ENCODE results near the gene HYI. TPM values are rescaled to one million over a fixed set of nuclear protein-coding genes. Genes with fewer than 3 reads are reported as not detected.

The HYI gene
- total RNA-seq, 1 experiment from 2014 or later, result 34.5 TPM

- H3K27me3 ChIP-seq (replicated peaks; ENCODE audit: control insufficient read depth, insufficient read depth, low read length), result no peaks in the 10 kb centered on the region
- Mint-ChIP-seq H3K36me3 (ENCODE audit: insufficient read depth, unreplicated experiment) (no peaks in the 10 kb centered on the region), H3K4me3 (ENCODE audit: unreplicated experiment) (no peak overlapping the region), H3K9me3 (ENCODE audit: unreplicated experiment) (peaks cover 5% of the 10 kb centered on the region), H3K4me1 (ENCODE audit: low read depth, unreplicated experiment) (peaks cover 6% of the 10 kb centered on the region), H3K27me3 (ENCODE audit: insufficient read depth, unreplicated experiment) (no peaks in the 10 kb centered on the region), H3K27ac (ENCODE audit: unreplicated experiment) (no peak overlapping the region)
- H3K4me1 ChIP-seq, result peaks cover 16% of the 10 kb centered on the region
- peaks cover 3% of the 10 kb centered on the region; the same call in 1 of the 2 replicates for H3K9me3 ChIP-seq
- BruUV-seq (replicated peaks), result no TSS peak
- no peak for TF ChIP-seq CTCF (IDR thresholded peaks at IDR 0.05; ENCODE audit: insufficient read depth in 1 of 2, low read depth in 1 of 2, low read length in 1 of 2, severe bottlenecking in 1 of 2, unreplicated experiment in 1 of 2)
- ChIA-PET POLR2A (no interaction called here), CTCF (no interaction called here)
- intact Hi-C loops (cut with micrococcal nuclease; ENCODE audit: unreplicated experiment), result no loop called here
- no peaks in the 10 kb centered on the region for H3K36me3 ChIP-seq (ENCODE audit: control insufficient read depth, insufficient read depth, low read length)
- no peak for DNase-seq
- H3K4me3 ChIP-seq (ENCODE audit: low read depth, low read length), result no peak overlapping the region
Observed at GRCh38 chr1:43466403-43466802, 12.7 kb upstream of the HYI start.

GRCh38 chr1:43465505-43466067 is 11.9 kb upstream of the HYI start:
- no peaks in the 10 kb centered on the region for H3K27me3 ChIP-seq (replicated peaks; ENCODE audit: control insufficient read depth, insufficient read depth, low read length)
- H3K4me1 ChIP-seq, result peaks cover 15% of the 10 kb centered on the region
- H3K9me3 ChIP-seq, result peaks cover 3% of the 10 kb centered on the region; the same call in 1 of the 2 replicates
- H3K36me3 ChIP-seq (ENCODE audit: control insufficient read depth, insufficient read depth, low read length), result no peaks in the 10 kb centered on the region
- Mint-ChIP-seq H3K36me3 (ENCODE audit: insufficient read depth, unreplicated experiment) (no peaks in the 10 kb centered on the region), H3K4me3 (ENCODE audit: unreplicated experiment) (no peak overlapping the region), H3K4me1 (ENCODE audit: low read depth, unreplicated experiment) (peaks cover 6% of the 10 kb centered on the region), H3K27me3 (ENCODE audit: insufficient read depth, unreplicated experiment) (no peaks in the 10 kb centered on the region), H3K27ac (ENCODE audit: unreplicated experiment) (peak overlapping the region; percentile 49), H3K9me3 (ENCODE audit: unreplicated experiment) (peaks cover 10% of the 10 kb centered on the region)
- no TSS peak for BruUV-seq (replicated peaks)
- DNase-seq, result no peak
- CTCF ChIA-PET, result no interaction called here
- intact Hi-C loops (cut with micrococcal nuclease; ENCODE audit: unreplicated experiment), result no loop called here
- POLR2A ChIA-PET, result no interaction called here
- TF ChIP-seq CTCF (IDR thresholded peaks at IDR 0.05; ENCODE audit: insufficient read depth in 1 of 2, low read depth in 1 of 2, low read length in 1 of 2, severe bottlenecking in 1 of 2, unreplicated experiment in 1 of 2), result no peak
- H3K4me3 ChIP-seq (ENCODE audit: low read depth, low read length), result no peak overlapping the region

- Histone ChIP-seq H3K4me1 (peaks cover 15% of the 10 kb centered on the region), H3K9me3 (peaks cover 3% of the 10 kb centered on the region; the same call in 1 of the 2 replicates), H3K4me3 (ENCODE audit: low read depth, low read length) (no peak overlapping the region), H3K36me3 (ENCODE audit: control insufficient read depth, insufficient read depth, low read length) (no peaks in the 10 kb centered on the region), H3K27me3 (replicated peaks; ENCODE audit: control insufficient read depth, insufficient read depth, low read length) (no peaks in the 10 kb centered on the region)
- Mint-ChIP-seq H3K9me3 (ENCODE audit: unreplicated experiment) (peaks cover 10% of the 10 kb centered on the region), H3K36me3 (ENCODE audit: insufficient read depth, unreplicated experiment) (no peaks in the 10 kb centered on the region), H3K27me3 (ENCODE audit: insufficient read depth, unreplicated experiment) (no peaks in the 10 kb centered on the region), H3K4me1 (ENCODE audit: low read depth, unreplicated experiment) (peaks cover 6% of the 10 kb centered on the region), H3K27ac (ENCODE audit: unreplicated experiment) (peak overlapping the region; percentile 49), H3K4me3 (ENCODE audit: unreplicated experiment) (no peak overlapping the region)
- intact Hi-C loops (cut with micrococcal nuclease; ENCODE audit: unreplicated experiment), result no loop called here
- TF ChIP-seq CTCF (IDR thresholded peaks at IDR 0.05; ENCODE audit: insufficient read depth in 1 of 2, low read depth in 1 of 2, low read length in 1 of 2, severe bottlenecking in 1 of 2, unreplicated experiment in 1 of 2), result no peak
- CTCF ChIA-PET, result no interaction called here
- no peak for DNase-seq
- BruUV-seq (replicated peaks), result no TSS peak
- POLR2A ChIA-PET, result no interaction called here
Observed at GRCh38 chr1:43464681-43465504, 11.2 kb upstream of the HYI start.
